Mammary epithelial cell (primary cell): ENCODE measurements around the gene GNAS-AS1.

Source experiments
- EZH2 ChIP-seq: IDR thresholded peaks from 2 replicates; pipeline ENCODE4 v1.6.1; 2012; ENCODE audit warnings: low read length, inconsistent platforms, borderline replicate concordance
- TF ChIP-seq, protein P1 (sequence below), 2 donors: IDR thresholded peaks in 1 of 2; conservative IDR thresholded peaks in 1 of 2; 2 replicates each; pipeline ENCODE4 v1.5.1; 2011 to 2012; ENCODE audit warnings: inconsistent platforms in 2 of 2, low read length in 2 of 2, mild to moderate bottlenecking in 2 of 2, control low read depth in 1 of 2, low read depth in 1 of 2; ENCODE audit not compliant: insufficient read depth in 1 of 2; ENCODE audit errors: extremely low read depth in 1 of 2

DNA sequence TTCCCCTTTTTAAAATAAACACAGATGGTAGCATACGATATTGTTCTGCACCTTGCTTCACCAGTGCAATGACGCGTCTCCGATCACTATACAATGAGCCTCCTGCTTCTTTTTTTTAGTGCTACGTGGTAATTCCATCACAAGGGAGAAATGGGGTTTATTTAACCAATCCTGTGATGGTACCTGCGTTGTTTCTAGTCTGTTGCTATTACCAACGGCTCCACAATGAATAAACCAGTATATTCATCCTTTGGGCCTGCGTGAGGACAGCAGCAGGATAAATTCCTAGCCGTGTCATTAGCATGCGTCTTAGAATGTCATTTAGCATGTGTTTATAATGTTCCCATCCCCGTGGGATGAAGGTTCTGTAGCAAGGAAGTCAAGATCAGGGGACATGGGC lies 42.9 kb downstream of the GNAS-AS1 start:
- TF ChIP-seq, protein P1, sequence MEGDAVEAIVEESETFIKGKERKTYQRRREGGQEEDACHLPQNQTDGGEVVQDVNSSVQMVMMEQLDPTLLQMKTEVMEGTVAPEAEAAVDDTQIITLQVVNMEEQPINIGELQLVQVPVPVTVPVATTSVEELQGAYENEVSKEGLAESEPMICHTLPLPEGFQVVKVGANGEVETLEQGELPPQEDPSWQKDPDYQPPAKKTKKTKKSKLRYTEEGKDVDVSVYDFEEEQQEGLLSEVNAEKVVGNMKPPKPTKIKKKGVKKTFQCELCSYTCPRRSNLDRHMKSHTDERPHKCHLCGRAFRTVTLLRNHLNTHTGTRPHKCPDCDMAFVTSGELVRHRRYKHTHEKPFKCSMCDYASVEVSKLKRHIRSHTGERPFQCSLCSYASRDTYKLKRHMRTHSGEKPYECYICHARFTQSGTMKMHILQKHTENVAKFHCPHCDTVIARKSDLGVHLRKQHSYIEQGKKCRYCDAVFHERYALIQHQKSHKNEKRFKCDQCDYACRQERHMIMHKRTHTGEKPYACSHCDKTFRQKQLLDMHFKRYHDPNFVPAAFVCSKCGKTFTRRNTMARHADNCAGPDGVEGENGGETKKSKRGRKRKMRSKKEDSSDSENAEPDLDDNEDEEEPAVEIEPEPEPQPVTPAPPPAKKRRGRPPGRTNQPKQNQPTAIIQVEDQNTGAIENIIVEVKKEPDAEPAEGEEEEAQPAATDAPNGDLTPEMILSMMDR (conservative IDR thresholded peaks at IDR 0.05 in 1 of 2, IDR thresholded peaks at IDR 0.05 in 1 of 2; ENCODE audit: extremely low read depth in 1 of 2, insufficient read depth in 1 of 2, low read depth in 1 of 2, low read length in 2 of 2) = no peak
- no peak for TF ChIP-seq EZH2
